ENCODE data around the gene NT5E.

Gene NT5E

GRCh38 chr6:85460921-85461797 lies 11.3 kb downstream of the NT5E start:
- no peak for DNase-seq

GRCh38 chr6:85461798-85462170 lies 11.9 kb downstream of the NT5E start:
- no peak for DNase-seq

GRCh38 chr6:85462673-85463072 lies 12.8 kb downstream of the NT5E start:
- DNase-seq = no peak

- DNase-seq = no peak
These were observed 13.9 kb downstream of the NT5E start for GRCh38 chr6:85463621-85464259.

GRCh38 chr6:85464260-85464644 lies 14.4 kb downstream of the NT5E start:
- no peak for DNase-seq

GRCh38 chr6:85464722-85465150 lies 14.9 kb downstream of the NT5E start:
- no peak for DNase-seq

GRCh38 chr6:85465762-85466161 lies 15.9 kb downstream of the NT5E start:
- DNase-seq = no peak

- DNase-seq = no peak
These were observed 18.4 kb downstream of the NT5E start for GRCh38 chr6:85468326-85468725.

GRCh38 chr6:85469276-85470022 lies 19.6 kb downstream of the NT5E start:
- no peak for DNase-seq

- no peak for DNase-seq
These were observed 20.1 kb downstream of the NT5E start for GRCh38 chr6:85470023-85470410.

GRCh38 chr6:85472744-85473143 lies 22.9 kb downstream of the NT5E start:
- no peak for DNase-seq

- DNase-seq = no peak
These were observed 23.9 kb downstream of the NT5E start for GRCh38 chr6:85473748-85474147.

- no peak for DNase-seq
These were observed 26.6 kb downstream of the NT5E start for GRCh38 chr6:85476532-85476931.

- no peak for DNase-seq
These were observed 29.3 kb downstream of the NT5E start for GRCh38 chr6:85479208-85479607.

GRCh38 chr6:85482206-85482904 lies 32.5 kb downstream of the NT5E start:
- no peak for DNase-seq

- peak; percentile 55 for DNase-seq
These were observed 33.2 kb downstream of the NT5E start for GRCh38 chr6:85482905-85483700.

GRCh38 chr6:85483846-85484245 lies 34.0 kb downstream of the NT5E start:
- no peak for DNase-seq

GRCh38 chr6:85484948-85485347 lies 35.1 kb downstream of the NT5E start:
- no peak for DNase-seq

GRCh38 chr6:85490516-85491248 lies 40.8 kb downstream of the NT5E start:
- no peak for DNase-seq

- no peak for DNase-seq
These were observed 43.5 kb downstream of the NT5E start for GRCh38 chr6:85493389-85493788.

Data from activated CD4-positive, alpha-beta T cell treated with anti-CD3 and anti-CD28 coated beads for 1 hour (primary cell).